Right ventricle myocardium inferior (tissue), 1 donor: Measurements from ENCODE around the gene DOLPP1. TPM values are rescaled to one million over a fixed set of nuclear protein-coding genes. Genes with fewer than 3 reads are reported as not detected.
A peak's percentile ranks its signal among the peaks of the same experiment; 100 is the strongest.

Source experiments
- ATAC-seq: fragments of 200-7000 bp; cut with Tn5 transposase; one replicate; pipeline ENCODE4 v1.9.1; 2020; ENCODE audit warnings: mild to moderate bottlenecking, moderate library complexity
- DNase-seq: peaks from one replicate; pipeline ENCODE4 v3.0.0; 2021; ENCODE audit errors: missing footprints
- intact Hi-C: fragments of 100-400 bp; cut with DNase I; formaldehyde crosslinking; loops from one replicate; pipeline ENCODE4 v1.11.0; 2022
- total RNA-seq: library from RNA; stranded (reverse); fragmentation: NEBNext Ultra II Directional; extraction: Animal tissue kit (Norgen Biotek cat#: 25700); gene quantifications from one replicate; pipeline ENCODE4 v1.2.1, GENCODE V29; 2021
- donor health status: DM: no; HTN: yes; CAD: no; lungs with severe emphysema.

Gene DOLPP1
- total RNA-seq, 1 donor from 2014 or later = 6.8 TPM

DNA sequence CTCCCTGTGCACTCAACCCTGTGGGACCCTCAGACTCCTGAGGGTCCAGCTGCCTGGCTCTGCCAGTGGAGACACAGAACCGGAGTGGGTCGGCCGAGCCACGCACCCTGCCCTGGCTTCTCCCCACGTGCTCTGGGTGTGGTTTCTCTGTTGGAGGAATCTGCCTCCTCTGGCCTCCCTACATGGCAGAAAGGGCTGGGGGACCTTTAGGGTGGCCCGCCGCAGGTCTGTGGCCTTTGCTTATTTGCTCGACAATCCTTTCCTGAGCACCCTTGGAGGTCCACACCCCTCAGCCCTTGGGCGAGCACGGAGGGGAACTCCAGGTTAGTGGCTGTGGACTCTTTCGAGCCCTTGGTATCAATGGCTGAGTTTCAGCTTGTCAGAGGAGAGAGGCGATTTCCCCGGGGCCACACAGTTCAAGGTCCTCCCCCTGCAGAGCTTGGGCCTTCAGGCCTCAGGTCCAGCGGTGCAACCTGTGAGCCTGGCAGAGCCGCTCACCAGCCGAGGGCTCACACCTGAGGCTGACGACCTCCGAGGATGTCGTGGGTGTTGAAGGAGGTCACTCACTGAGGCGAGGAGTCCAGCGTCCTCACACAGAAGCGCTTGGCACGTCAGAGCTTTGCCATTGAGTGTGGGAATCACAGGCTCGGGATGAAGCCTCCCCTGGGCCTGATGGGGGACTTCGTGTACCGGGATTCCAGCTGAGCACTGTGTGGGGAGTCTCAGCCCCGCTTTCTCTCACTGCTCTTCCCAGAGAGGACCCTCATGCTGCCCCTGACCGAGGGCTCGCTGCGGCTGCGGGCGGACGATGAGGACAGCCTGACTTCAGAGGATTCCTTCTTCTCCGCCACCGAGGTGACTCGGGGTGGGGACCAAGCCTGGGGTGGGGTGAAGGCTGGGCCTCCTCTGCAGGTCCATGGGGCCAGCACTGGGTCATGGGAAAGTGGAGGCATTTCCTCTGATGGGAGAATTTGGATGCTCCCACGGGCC lies 20.8 kb upstream of the DOLPP1 start:
- ATAC-seq (no peak), DNase-seq (no peak)
- intact Hi-C loops = no loop called here

DNA sequence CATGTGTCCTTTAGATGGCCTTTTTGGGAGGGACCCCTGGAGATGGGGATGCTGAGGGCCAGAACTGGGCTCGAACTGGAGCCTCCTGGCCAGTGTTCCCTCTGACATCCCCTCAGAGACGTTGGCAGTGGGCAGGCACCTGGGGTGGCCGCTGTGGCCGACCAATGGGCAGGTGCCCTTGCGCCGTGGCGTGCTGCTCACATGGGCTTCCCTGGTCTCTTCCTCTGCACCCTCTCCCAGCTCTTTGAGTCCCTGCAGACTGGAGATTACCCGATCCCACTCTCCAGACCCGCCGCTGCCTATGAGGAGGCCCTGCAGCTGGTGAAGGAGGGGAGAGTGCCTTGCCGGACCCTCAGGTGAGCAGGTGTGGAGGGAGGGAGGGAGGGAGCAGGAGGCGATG lies 19.9 kb upstream of the DOLPP1 start:
- ATAC-seq (no peak), DNase-seq (no peak)
- intact Hi-C loops = no loop called here

DNA sequence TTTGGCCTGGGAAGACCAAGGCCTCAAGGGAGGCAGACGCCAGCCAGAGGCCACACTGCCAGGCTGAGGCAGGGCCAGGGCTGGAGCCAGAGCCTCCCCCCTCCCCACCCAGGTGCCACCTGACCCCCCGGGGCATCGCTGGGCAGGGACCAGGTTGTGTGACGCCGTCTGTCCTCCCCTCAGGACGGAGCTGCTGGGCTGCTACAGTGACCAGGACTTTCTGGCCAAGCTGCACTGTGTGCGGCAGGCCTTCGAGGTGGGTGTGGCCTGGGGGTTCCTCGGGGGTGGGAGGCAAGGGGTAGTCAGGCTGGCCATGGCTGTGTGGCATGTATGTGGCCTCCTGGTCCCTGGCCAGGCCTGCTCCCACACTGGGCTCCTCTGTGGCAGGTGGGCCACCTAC lies 17.9 kb upstream of the DOLPP1 start:
- intact Hi-C loops = no loop called here
- ATAC-seq (no peak), DNase-seq (no peak)

DNA sequence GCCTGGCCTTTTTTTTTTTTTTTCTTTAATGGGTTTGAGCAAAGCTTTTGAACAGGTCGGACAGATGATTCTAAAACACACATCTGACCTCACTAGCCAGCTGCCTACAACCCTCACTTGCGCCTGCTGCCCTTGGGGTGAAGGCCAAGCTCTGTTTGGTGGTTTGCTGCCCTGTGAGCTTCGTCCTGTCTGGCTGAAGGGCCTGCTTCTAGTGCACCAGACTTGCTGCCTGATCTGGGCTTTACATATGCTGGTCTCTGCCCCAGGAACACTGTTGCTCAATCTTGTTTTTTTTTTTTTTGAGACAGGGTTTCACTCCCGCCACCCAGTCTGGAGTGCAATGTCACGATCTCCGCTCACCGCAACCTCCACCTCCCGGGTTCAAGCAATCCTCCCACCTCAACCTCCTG lies 16.4 kb upstream of the DOLPP1 start:
- DNase-seq (no peak), ATAC-seq (no peak)
- intact Hi-C loops = no loop called here

DNA sequence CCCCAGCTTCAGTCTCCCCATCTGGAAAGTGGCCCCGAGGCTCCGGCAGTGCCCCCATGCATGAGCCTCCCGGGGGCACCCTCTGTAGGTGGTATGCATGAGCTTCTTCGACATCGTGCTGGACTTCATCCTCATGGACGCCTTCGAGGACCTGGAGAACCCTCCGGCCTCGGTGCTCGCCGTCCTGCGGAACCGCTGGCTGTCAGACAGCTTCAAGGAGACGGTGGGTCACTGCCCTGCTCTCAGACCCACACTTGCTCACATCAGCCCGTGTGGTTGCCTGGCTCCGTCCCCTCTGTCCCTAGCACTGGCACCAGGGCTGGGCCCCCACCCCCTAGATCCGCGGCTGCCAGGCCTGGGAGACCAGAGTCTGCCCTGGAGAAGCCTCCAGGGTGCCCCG lies 12.8 kb upstream of the DOLPP1 start:
- intact Hi-C loops = no loop called here
- ATAC-seq (no peak), DNase-seq (no peak)

DNA sequence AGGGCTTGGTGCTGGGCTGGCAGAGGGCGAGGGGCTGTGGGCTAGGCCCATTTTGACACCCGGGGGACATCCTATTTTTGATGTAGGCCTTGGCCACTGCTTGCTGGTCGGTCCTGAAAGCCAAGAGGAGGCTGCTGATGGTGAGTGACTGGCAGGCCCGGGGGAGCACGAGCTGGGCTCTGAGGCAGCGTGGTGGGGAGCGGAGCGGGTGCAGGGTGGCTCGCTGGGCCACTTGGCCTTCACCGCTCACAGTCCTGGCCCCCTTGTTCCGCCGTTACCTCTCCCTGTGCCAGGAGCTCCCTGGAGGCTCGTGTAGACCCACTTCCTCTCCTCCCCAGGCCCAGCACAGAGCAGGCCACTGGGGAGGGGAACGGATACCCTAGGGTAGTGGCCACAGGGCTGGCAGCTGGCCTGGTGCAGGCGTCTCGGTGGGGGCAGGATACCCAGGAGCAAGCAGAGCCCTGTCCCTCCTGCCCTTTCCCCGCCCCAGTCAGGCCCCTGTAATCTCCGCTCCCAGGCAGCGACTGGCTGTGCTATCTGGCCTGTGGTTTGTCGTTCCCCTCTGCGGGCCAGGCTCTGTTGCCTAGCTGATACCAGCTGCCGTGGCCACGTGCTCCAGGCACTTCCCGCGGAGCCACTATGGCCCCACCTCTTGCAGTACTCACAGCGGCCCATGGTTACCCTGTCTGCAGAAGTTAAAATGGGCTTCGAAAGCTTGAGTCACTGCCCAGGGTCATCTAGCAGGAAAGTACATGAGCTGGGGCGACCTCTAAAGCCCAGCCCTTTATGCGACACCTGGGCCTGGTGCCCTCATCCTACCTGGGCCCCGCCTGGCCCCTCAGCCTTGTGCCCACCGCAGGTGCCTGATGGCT lies 11.7 kb upstream of the DOLPP1 start:
- intact Hi-C loops = loop anchor here (1.0 kb wide), 1 partner anchor 17 kb away; no protein-coding TSS in a partner anchor
- ATAC-seq (peak; percentile 94), DNase-seq (peak; percentile 89)

DNA sequence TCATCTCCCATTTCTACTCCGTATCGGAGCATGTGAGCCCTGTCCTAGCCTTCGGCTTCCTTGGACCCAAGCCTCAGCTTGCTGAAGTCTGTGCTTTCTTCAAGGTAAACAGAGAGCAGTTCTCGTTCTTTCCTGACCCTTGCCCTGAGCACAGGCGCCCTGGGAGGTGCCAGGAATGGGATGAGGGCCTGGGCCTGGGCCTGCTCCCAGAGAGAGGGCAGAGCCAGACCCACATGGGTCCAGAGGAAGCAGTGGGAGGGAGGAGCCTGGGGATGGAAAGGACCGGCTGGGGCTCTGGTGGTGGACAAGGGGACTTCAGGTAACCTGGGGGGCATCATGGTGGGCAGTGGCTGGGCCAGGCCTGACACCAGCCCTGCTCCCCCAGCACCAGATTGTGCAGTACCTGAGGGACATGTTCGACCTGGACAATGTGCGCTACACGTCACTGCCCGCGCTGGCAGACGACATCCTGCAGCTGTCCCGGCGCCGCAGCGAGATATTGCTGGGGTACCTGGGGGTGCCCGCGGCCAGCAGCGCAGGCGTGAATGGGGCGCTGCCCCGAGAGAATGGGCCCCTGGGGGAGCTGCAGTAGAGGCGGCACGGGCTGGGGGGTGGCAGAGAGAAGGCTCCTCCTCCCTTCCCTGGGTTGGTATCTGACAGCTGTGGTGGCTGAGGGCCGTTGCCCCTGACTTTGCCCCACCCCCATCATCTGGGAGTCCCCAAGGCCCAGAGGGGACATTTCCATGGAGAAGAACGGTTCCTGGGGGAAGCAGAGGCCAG lies 10.9 kb upstream of the DOLPP1 start:
- intact Hi-C loops = loop anchor here (1.0 kb wide), 1 partner anchor 18 kb away; no protein-coding TSS in a partner anchor
- DNase-seq = no peak
- peak; percentile 11 for ATAC-seq

DNA sequence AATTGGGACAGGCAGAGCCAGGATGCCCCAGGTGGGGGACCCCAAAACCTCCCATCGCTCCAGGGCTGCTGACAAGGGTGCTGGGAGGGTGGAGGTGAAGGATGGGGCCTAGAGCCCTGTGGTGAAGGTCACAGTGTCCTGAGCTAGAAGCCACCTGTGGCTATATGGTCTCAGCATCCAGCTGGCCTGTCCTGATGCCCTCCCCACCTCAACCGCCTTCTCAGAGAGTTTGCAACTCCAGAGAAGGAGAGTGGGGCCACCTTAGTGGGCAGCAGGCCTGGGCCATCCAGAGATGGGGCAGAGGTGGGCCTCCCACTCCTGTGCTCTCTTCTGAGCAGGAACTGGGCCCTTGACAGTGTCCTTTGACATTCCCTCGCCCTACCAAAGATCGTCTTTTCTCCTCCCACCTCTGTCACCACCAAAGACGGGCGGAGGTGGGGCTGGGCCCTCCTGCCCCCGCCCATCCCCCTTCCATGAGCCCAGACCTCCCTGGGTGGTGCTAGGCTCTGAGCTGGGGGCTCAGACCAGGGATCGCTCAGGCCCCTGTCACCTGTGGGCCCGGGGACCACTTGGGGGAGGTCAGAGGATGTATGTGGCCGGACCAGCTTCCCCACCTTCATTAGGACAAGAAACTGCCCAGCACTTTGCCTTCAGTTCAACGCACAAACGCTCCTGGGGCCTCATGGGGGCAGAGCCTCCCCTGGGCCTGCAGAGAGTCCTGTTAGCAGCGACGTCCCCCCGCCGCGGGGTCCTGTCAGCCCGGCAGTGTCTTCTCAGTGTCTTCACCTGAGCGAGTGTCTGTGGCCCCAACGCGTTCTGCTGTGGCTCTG lies 10.0 kb upstream of the DOLPP1 start:
- intact Hi-C loops = no loop called here
- ATAC-seq (no peak), DNase-seq (no peak)

DNA sequence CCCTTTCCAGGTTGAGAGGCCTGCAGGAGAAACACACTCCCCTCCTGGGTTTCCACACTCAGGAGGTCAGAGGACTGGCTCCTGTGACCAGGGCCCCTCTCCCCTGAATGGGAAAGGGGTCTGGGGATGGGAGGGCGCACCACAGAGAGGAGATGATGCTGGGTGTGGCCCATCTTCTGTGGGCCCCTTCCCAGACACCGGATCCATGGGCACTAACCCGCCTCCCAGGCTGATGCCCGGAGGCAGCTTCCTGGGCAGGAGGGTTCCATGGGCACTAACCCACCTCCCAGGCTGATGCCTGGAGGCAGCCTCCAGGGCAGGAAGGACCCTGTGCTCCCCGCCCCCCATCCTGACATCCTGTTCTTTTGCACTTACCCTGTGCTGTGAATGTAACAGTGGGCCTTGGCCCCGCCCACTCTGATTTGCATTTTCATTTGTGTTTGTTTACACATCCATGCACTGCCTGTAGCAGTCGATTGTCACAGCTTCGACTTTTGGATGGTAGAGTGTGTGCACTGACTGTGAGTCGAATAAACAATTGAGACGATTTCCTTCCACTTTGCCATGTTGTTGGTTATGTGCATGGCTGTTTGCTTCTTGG lies 9.3 kb upstream of the DOLPP1 start:
- intact Hi-C loops = no loop called here
- ATAC-seq (no peak), DNase-seq (no peak)

DNA sequence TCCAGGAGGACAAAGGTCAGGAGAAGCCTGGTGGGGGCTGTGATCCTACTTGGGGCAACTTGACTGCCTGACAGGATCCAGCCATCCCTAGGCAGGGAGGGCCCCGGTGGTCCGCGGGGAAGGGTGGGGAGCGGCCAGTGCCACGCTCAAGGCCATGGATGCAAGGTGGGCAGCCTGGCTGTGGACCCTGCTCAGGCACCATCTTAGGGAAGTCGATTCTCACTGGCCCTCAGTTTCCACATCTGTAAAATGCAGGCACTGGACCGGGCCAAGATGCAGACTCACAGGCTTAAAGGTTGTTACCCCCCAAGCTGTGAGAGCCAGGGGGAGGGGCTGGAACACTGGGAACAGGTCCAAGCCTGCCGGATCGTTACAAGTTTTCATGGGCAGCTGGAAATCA lies 8.7 kb upstream of the DOLPP1 start:
- ATAC-seq (no peak), DNase-seq (no peak)
- intact Hi-C loops = no loop called here

DNA sequence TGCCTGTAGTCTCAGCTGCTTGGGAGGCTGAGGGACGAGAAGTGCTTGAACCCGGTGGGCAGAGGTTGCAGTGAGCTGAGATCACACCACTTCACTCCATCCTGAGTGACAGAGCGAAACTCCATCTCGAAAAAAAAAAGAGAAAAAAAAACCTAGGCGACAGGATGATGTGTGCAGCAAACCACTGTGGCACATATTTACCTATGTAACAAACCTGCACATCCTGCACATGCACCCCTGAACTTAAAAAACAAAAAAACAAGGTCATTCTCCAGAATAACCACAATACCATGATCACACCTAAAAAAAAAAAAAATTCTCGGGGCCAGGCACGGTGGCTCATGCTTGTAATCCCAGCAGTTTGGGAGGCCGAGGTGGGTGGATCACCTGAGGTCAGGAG lies 7.5 kb upstream of the DOLPP1 start:
- no peak for DNase-seq
- no peak for ATAC-seq
- intact Hi-C loops = no loop called here

DNA sequence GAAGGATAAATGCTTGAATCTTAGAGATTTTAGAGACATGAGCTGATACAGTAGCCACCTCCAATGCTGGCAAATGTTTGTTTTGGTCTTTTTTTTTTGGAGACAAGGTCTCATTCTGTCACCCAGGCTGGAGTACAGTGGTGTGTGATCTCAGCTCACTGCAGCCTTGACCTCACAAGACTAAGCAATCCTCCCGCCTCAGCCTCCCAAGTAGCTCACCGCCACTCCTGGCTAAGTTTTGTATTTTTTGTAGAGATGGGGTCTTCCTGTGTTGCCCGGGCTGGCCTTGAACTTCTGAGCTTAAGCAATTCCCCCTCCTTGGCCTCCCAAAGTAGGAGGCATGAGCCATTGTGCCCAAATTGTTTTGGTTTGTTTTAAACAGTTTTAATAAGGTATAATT lies 6.8 kb upstream of the DOLPP1 start:
- intact Hi-C loops = no loop called here

DNA sequence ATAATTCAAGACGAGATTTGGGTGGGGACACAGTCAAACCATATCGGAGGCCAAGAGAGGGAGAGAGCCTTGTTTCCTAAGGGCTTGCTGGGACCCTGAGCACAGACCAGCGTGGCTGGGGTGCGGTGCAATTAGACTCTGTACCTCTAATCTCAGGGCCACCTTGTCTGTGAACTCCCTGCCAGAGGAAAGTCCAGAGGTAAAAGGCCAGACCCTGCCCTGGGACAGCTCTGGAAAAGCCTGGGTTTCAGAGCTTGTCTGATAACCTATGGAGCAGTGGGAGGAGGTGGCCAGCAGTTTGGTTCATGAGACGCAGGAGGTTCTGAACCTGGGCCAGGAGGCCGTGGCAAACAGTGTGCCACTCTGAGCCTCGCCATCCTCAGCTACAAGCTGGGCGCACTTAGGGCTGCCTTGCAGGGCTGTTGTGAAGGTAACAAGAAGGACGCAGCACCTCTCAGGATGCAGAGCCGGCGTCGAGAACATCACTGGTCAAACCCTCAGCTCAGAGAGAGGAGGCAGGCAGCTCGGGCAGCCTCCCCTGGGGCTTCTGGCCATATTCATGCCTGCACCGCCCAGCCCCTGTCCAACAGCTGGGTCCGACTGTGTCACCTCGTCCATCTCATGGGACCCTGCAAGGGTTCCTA lies 4.8 kb upstream of the DOLPP1 start:
- DNase-seq = no peak
- intact Hi-C loops = no loop called here
- ATAC-seq = no peak

More for the DNA sequence above, 6.8 kb upstream of the DOLPP1 start:
- ATAC-seq (no peak), DNase-seq (no peak)

DNA sequence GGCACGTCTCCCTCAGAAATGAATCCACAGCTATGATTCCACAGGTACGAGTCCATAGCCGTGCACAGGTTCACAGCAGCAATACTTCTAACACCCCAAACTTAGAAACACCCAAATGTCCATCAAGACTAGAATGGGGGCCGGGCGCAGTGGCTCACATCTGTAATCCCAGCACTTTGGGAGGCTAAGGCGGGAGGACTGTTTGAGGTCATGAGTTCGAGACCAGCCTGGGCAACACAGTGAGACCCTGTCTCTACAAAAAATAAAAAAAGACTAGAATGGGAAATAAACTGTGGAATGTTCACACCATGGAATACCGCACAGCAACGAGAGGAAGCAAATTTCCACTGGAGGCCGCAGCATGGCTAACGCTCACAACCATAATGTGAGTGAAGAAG lies 4.3 kb upstream of the DOLPP1 start:
- ATAC-seq (no peak), DNase-seq (no peak)
- intact Hi-C loops = no loop called here

DNA sequence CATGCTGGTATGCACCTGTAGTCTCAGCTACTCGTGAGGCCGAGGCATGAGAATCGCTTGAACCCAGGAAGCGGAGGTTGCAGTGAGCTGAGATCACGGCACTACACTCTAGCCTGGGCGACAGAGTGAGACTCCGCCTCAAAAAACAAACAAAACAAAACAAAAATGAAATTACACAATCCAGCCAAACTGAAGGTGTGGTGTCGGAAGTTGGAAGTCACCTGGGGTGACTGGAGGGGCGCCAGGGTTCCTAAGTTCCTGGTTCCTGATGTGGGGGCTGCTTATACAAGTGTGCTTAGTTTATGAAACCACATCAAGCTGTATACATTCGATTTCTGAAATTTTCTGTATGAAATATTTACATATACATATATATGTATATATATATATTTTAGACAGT lies 3.7 kb upstream of the DOLPP1 start:
- DNase-seq (no peak), ATAC-seq (no peak)
- intact Hi-C loops = no loop called here

DNA sequence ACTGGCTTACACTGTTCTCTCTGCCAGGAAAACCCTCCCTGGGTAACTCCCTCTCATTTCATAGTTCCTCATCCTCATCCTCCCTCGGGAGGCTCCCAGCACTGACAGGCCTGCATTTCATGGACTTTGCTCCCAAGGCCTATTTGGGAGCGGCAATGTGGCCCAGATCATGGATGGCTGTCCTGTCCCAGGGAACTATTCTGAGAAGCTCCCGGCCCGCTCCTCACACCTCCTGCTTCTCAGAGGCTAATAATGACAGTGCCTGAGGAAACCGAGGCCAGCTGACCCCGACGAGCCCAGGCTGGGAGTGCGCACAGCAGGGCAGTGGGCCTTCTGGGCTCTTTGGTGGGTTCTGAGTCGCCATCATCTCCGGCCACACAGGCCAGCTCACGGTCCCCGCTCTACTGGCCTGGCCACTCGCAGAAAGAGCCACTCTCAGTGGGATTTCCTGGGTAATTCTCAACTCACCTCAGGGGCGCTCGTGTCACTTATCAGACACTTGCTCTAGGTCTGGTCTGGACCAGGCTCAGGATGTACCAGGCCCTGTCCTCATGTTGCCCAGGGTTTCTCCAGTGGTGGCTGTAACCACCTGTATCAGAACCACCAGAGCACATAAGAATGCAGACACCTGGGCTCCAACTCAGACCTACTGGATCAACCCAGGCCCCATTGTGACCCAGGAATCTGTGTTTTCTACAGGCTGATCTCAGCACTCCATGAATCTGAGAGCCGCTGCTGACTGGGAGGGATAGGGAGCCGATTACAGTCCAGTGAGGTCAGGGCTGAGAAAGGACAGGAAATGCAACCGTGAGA lies 2.0 kb upstream of the DOLPP1 start:
- no peak for ATAC-seq
- no peak for DNase-seq
- intact Hi-C loops = no loop called here

DNA sequence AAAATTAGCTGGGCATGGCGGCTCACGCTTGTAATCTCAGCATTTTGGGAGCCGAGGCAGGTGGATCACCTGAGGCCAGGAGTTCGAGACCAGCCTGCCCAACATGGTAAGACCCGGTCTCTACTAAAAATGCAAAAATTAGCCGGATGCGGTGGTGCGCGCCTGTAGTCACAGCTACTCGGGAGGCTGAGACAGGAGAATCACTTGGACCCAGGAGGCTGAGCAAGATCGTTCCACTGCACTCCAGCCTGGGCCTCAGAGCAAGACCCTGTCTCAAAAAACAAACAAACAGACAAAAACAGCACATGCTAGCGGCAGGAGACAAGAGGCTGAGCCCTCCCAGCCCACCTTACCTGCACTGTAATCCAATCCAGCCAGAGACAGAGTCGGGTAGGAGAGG lies 1.1 kb upstream of the DOLPP1 start:
- ATAC-seq = no peak
- intact Hi-C loops = no loop called here

More for the DNA sequence above, 1.1 kb upstream of the DOLPP1 start:
- no peak for DNase-seq
